GM19099 (cell line): ENCODE measurements around the gene MOB3B.

Experiments
- POLR2A ChIP-seq: IDR thresholded peaks from 3 replicates; pipeline ENCODE4 v1.6.1; 2011; ENCODE audit warnings: low read depth; ENCODE audit not compliant: insufficient read length; ENCODE audit errors: extremely low read depth

MOB3B gene

GRCh38 chr9:27412963-27413362 is 116.7 kb downstream of the MOB3B start:
- TF ChIP-seq POLR2A, result no peak

DNA sequence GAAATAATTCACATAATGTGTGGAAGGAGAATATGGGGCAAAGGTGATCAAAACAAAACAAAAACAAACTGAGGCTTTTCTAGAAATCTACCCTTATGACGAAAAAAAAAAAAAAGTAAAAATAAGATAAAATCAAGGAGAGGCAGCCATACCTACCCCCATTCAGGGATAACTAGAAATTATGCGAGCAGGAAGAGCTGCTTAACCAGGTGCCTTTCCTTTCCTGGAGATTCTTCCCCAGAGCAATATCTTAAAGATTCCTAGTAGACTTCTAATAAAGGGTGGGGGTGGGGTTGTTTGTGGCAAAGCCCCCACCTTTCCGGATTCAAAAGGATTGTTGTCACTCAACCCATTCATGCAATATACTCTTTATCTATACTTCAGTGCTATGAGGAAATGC is 117.5 kb downstream of the MOB3B start:
- TF ChIP-seq POLR2A, result no peak

- TF ChIP-seq POLR2A, result no peak
These were observed 121.1 kb downstream of the MOB3B start for GRCh38 chr9:27408482-27408881.

GRCh38 chr9:27408001-27408400 is 121.6 kb downstream of the MOB3B start:
- TF ChIP-seq POLR2A, result no peak

DNA sequence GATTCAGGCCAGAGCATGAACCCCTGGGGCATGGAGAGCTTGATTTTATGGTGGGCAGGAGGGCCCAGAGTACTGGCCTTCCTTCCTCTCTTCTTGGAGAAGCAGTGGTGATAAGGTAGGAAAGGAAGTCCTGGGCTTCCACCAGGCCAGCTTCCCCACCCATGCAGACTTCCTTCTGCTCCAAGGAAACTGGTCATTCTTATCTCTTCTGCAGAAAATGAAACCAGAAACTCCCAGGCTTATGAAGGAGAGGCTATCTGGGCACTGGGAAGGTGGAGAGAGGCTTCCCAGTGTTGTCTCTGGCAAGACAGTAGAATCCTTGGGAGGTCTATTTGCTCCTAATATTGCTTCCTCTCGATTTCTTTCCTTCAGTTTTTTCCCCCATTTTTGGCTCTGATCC is 122.1 kb downstream of the MOB3B start:
- TF ChIP-seq POLR2A, result no peak

- TF ChIP-seq POLR2A, result no peak
These were observed 125.0 kb downstream of the MOB3B start for GRCh38 chr9:27404661-27405060.

DNA sequence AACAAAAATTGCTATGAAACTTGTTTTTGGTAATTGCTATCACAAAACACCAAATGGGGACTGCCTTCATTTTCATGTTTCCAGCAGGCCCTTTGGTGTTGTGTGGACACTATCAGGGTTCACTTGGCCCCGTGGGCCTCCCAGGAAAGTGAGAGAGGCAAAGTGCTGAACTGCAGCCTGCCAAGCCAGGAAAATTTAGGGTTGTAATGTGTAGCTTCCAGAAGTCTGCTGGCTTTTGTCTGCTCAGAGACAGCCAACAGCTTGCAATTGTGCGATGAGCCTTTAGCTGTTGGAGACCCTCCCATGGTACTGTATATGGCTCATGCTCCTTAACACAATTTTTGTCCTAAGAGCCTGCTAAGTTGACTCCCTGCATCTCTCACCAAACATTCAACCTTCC is 127.0 kb downstream of the MOB3B start:
- no peak for TF ChIP-seq POLR2A

DNA sequence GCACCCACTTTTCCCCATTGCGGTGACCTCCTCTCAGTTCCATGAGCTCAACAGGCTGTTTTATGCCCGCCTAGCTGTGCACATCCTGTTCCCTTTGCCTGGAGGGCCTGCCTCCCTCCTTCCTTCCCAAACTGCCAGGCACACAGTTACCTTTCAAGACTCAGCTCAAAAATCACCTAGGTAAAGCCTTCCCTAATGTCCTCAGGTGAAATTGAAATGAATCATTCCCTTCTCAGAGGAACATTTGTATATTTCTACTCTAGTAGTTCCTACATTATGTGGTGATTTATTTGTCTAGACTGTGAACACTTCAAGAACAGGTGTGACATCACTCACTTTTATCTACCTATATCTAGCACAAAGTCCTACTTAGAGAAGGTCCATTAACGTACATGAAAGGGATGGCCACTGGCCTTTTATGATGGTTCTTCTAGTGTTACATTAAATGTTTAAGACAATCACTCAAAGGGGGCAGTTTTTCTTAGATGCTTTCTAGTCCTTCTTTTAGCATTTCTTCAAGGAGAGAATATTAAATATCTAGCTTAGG is 129.2 kb downstream of the MOB3B start:
- TF ChIP-seq POLR2A, result no peak

- no peak for TF ChIP-seq POLR2A
These were observed 130.5 kb downstream of the MOB3B start for GRCh38 chr9:27398982-27399653.

- TF ChIP-seq POLR2A, result no peak
These were observed 133.1 kb downstream of the MOB3B start for GRCh38 chr9:27396495-27396894.

GRCh38 chr9:27395484-27395921 is 134.1 kb downstream of the MOB3B start:
- TF ChIP-seq POLR2A, result no peak

GRCh38 chr9:27394826-27395201 is 134.8 kb downstream of the MOB3B start:
- TF ChIP-seq POLR2A, result no peak

DNA sequence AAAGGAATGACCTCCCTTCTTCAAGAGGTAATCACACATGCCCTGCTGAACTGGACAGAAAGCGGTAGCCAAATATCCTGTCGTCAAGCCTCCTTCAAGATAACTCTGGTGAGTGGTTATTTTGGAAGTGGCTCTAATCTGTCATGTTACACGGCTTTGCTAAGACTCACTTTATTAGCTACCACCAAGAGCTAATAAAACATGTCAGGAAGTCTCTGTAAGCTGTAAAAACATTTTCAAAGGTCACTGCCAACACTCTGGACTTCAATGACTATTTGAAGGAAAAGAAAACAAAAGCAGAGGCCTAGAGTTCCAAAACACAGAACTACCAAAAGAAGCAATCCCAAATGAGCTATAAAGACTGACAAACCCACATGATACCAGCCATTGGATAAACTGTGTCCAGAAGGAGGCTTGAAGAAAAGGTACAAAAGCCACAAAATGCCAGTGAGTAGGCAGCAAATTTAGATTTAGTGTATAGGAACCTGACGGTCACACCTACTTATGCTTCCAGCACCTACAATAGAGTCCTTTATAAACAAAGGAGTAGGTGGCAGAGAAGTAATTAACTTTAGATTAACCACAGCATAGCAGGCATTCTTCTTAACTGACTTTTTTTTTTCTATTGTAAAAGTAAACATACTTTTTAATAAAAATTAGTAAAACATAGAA is 135.3 kb downstream of the MOB3B start:
- no peak for TF ChIP-seq POLR2A

DNA sequence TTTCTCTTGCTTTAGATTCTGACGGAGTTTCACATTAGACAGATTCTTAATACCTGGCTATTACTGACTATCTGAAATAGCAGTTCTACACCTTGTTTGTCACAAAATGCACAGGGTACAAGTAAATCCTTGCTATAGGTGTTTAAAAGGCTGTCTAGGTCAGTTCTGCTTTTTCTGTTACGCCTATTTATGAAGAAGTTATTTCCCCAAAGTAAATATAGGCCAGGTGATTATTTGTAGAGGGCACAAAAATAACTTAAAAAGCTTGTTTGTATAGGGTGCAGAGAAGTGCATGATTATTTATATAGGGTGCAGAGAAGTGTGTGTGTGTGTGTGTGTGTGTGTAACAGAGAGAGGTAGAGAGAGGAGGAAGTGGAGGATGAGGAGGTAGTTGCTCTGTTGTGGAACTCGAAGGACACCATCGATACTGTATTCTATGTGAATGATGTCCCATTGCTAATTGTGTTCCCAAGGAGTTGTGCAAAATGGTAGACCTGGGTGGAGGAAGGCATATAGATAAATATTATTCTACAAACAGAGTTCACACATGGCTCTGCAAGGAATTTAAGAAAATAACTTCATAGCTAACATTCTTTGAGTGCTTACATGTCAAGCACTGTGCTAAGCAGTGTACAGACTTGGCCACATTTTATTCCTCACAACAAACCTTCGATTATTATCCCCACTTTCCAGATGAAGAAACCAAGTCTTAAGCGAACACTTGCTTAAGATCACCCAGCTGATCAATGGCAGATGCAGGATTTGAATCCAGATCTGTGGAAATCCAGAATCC is 136.4 kb downstream of the MOB3B start:
- TF ChIP-seq POLR2A, result no peak

DNA sequence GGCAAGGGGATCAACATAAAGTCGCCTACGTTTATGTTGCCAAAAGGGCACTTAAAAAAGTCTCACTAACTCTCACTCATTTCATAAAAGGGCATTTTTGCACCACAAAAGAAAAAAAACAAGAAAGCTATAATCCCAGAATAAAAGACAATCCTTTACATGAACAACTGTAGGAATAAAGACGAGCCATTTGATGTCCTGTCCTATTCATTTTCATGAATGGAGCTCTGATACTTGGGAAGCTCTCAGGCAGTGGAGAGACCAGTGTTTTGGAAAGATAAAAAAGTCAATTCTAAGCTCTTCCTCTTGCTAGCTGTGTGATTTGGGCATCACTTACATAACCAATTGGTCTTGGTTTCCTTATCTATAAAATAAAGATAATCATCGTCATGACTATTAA is 137.2 kb downstream of the MOB3B start:
- TF ChIP-seq POLR2A, result no peak
